Retinal pigment epithelial cell (primary cell): ENCODE results near the gene PTPRN2.

Experiments
- DNase-seq: peaks from one replicate; pipeline ENCODE4 v3.0.0-alpha.2; 2010; ENCODE audit warnings: low read depth
- H3K4me3 ChIP-seq: 2 replicates; pipeline ENCODE4 v1.5.1; 2011; ENCODE audit warnings: mild to moderate bottlenecking, low read length, control low read depth, moderate library complexity
- CTCF ChIP-seq: conservative IDR thresholded peaks from 2 replicates; pipeline ENCODE4 v1.5.1; 2011; ENCODE audit warnings: low read depth, low read length, control low read depth, inconsistent platforms

The PTPRN2 gene

GRCh38 chr7:157846271-157846670, 741.4 kb downstream of the PTPRN2 start:
- no peak for DNase-seq
- TF ChIP-seq CTCF, result no peak
- no peak overlapping the region for H3K4me3 ChIP-seq

GRCh38 chr7:157845203-157845835, 742.3 kb downstream of the PTPRN2 start:
- no peak for TF ChIP-seq CTCF
- H3K4me3 ChIP-seq, result no peak overlapping the region
- no peak for DNase-seq

GRCh38 chr7:157844611-157845010, 743.0 kb downstream of the PTPRN2 start:
- H3K4me3 ChIP-seq, result no peak overlapping the region
- no peak for DNase-seq
- TF ChIP-seq CTCF, result no peak

- no peak overlapping the region for H3K4me3 ChIP-seq
- no peak for DNase-seq
- TF ChIP-seq CTCF, result no peak
Measured at GRCh38 chr7:157844141-157844540, 743.5 kb downstream of the PTPRN2 start.

GRCh38 chr7:157843336-157844140, 744.1 kb downstream of the PTPRN2 start:
- H3K4me3 ChIP-seq, result no peak overlapping the region
- no peak for TF ChIP-seq CTCF

GRCh38 chr7:157841773-157842370, 745.8 kb downstream of the PTPRN2 start:
- no peak overlapping the region for H3K4me3 ChIP-seq
- DNase-seq, result no peak
- no peak for TF ChIP-seq CTCF

More at GRCh38 chr7:157843336-157844140, 744.1 kb downstream of the PTPRN2 start:
- DNase-seq, result no peak
